Transverse colon (tissue), 4 donors: ENCODE data around the gene ARF3.

ENCODE experiments used
- CTCF ChIP-seq, 5 experiments: fragments of 200-600 bp in 3 of 5; fragments of 450-650 bp in 2 of 5; sonication (generic) in 3 of 5; IDR thresholded peaks; 1 replicate in 2 of 5; 2 replicates in 3 of 5; pipeline ENCODE4 v1.5.1; 2016 to 2017; ENCODE audit warnings: antibody characterized with exemption in 5 of 5, inconsistent platforms in 3 of 5, mild to moderate bottlenecking in 2 of 5, moderate library complexity in 1 of 5
- EP300 ChIP-seq: sonication (generic); formaldehyde crosslinking; IDR thresholded peaks from one replicate; pipeline ENCODE4 v1.6.1; 2017; ENCODE audit warnings: antibody characterized with exemption, low read depth
- POLR2A ChIP-seq: fragments of 450-650 bp; IDR thresholded peaks from one replicate; pipeline ENCODE4 v1.6.1; 2016; ENCODE audit warnings: antibody characterized with exemption, mild to moderate bottlenecking, moderate library complexity
- POLR2AphosphoS5 ChIP-seq, 3 donors: sonication (generic); formaldehyde crosslinking; IDR thresholded peaks; one replicate each; pipeline ENCODE4 v1.6.1; 2016; ENCODE audit warnings: antibody characterized with exemption in 3 of 3

GRCh38 chr12:48994224-48995085 lies 37.2 kb upstream of the ARF3 start:
- TF ChIP-seq CTCF (IDR thresholded peaks at IDR 0.05) (no peak), POLR2AphosphoS5 (IDR thresholded peaks at IDR 0.05) (no peak), EP300 (no peak), POLR2A (no peak)
